Measurements from ENCODE around the gene PHF2. TPM values are rescaled to one million over a fixed set of nuclear protein-coding genes. Genes with fewer than 3 reads are reported as not detected.
"Not testable (repeated sequence)": the region's sequence is repeated elsewhere in the genome, so short reads cannot be mapped to it uniquely, and the experiment has no call there.

The PHF2 gene
- total RNA-seq, 1 donor from 2014 or later = 24.8 TPM

- no peaks in the 10 kb centered on the region for H3K4me1 Mint-ChIP-seq (ENCODE audit: low read depth)
- no peak overlapping the region for H3K4me3 Mint-ChIP-seq (ENCODE audit: low read depth)
- no peaks in the 10 kb centered on the region for H3K9me3 Mint-ChIP-seq
- H3K27me3 Mint-ChIP-seq (ENCODE audit: low read depth) = no peaks in the 10 kb centered on the region
- no peak for DNase-seq (ENCODE audit: low spot score)
- H3K27ac Mint-ChIP-seq = no peak overlapping the region
- H3K36me3 Mint-ChIP-seq (ENCODE audit: low read depth) = peaks cover 6% of the 10 kb centered on the region
- intact Hi-C loops (cut with micrococcal nuclease) = no loop called here
These were observed 82.9 kb downstream of the PHF2 start for GRCh38 chr9:93659044-93659836.

- DNase-seq (ENCODE audit: low spot score) = no peak
- intact Hi-C loops (cut with micrococcal nuclease) = no loop called here
- no peak overlapping the region for H3K27ac Mint-ChIP-seq
- H3K4me3 Mint-ChIP-seq (ENCODE audit: low read depth) = no peak overlapping the region
- H3K27me3 Mint-ChIP-seq (ENCODE audit: low read depth) = no peaks in the 10 kb centered on the region
- no peaks in the 10 kb centered on the region for H3K4me1 Mint-ChIP-seq (ENCODE audit: low read depth)
- H3K36me3 Mint-ChIP-seq (ENCODE audit: low read depth) = peaks cover 6% of the 10 kb centered on the region
- no peaks in the 10 kb centered on the region for H3K9me3 Mint-ChIP-seq
These were observed 83.4 kb downstream of the PHF2 start for GRCh38 chr9:93659837-93660177.

DNA sequence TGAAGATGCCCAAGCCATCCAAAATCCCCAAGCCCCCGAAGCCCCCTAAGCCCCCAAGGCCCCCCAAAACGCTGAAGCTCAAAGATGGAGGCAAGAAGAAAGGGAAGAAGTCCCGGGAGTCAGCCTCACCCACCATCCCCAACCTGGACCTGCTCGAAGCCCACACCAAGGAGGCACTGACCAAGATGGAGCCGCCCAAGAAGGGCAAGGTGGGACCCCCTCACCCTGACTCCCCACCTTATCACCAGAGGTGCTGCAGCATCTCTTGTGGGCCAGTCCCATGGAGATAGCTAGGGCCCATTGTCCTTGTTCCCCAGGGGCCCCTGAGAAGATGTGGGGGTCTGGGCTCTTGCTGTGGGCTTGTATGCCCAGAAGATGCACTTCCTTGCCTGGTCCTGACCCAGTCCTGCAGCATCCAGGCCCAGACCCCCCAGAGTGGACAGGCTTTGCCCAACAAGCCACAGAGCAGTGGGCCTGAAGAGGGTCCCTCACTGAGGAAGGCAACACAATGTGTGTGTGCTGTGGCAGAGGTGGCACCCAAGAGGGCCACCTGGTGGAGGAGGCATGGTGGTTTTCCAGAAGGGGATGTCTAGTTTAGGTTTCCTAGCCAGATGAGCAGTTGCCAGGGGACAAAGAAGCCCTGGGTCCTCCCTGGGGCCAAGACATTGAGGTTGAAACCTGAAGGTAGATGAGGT lies 84.1 kb downstream of the PHF2 start:
- Mint-ChIP-seq H3K4me1 (ENCODE audit: low read depth) (no peaks in the 10 kb centered on the region), H3K27ac (no peak overlapping the region), H3K27me3 (ENCODE audit: low read depth) (no peaks in the 10 kb centered on the region), H3K36me3 (ENCODE audit: low read depth) (peaks cover 6% of the 10 kb centered on the region), H3K9me3 (no peaks in the 10 kb centered on the region), H3K4me3 (ENCODE audit: low read depth) (no peak overlapping the region)
- intact Hi-C loops (cut with micrococcal nuclease) = no loop called here
- DNase-seq (ENCODE audit: low spot score) = no peak

DNA sequence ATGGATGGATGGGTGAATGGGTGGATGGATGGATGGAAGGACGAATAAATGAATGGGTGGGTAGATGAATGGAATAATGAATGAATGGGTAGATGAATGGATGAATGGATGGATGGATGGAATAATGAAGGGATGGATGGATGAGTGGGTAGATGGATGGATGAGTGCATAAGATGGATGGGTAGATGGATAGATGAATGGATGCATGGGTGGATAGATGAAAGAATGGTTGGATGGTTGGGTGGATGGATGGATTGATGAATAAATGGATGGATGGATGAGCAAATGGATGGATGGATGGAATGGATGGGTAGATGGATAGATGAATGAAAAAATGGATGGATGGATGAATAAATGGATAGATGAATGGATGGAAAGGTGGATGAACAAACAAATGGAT lies 85.2 kb downstream of the PHF2 start:
- H3K4me3 Mint-ChIP-seq (ENCODE audit: low read depth) = no peak overlapping the region
- no peaks in the 10 kb centered on the region for H3K4me1 Mint-ChIP-seq (ENCODE audit: low read depth)
- no peaks in the 10 kb centered on the region for H3K27me3 Mint-ChIP-seq (ENCODE audit: low read depth)
- H3K9me3 Mint-ChIP-seq = no peaks in the 10 kb centered on the region
- intact Hi-C loops (cut with micrococcal nuclease) = no loop called here
- DNase-seq (ENCODE audit: low spot score) = no peak
- H3K36me3 Mint-ChIP-seq (ENCODE audit: low read depth) = peaks cover 6% of the 10 kb centered on the region
- H3K27ac Mint-ChIP-seq = no peak overlapping the region

DNA sequence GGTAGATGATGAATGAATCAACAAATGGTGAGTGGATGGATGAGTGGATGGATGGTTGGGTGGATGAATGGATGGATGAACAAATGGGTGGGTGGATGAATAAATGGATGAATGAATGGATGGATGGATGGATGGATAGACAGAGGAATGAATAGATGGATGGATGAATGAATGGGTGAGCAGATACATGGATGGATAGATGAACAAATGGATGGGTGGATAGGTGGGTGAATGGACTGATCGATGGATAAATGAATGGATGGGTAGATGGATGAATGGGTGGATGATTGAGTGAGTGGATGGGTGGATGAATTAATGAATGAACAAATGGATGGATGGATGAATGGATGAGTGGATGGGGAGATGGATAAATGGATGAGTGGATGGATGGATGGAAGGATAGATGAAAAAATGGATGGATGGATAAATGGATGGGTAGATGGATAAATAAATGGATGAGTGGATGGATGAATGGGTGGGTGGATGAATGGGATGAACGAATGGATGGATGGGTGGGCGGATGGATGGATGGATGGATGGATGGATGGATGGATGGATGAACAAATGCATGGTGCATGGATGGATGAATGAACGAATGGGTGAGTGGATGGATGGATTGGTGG lies 85.7 kb downstream of the PHF2 start:
- no peaks in the 10 kb centered on the region for H3K4me1 Mint-ChIP-seq (ENCODE audit: low read depth)
- intact Hi-C loops (cut with micrococcal nuclease) = no loop called here
- H3K4me3 Mint-ChIP-seq (ENCODE audit: low read depth) = no peak overlapping the region
- no peak overlapping the region for H3K27ac Mint-ChIP-seq
- H3K27me3 Mint-ChIP-seq (ENCODE audit: low read depth) = no peaks in the 10 kb centered on the region
- H3K36me3 Mint-ChIP-seq (ENCODE audit: low read depth) = peaks cover 6% of the 10 kb centered on the region
- DNase-seq (ENCODE audit: low spot score) = no peak
- H3K9me3 Mint-ChIP-seq = no peaks in the 10 kb centered on the region

GRCh38 chr9:93662952-93663572 lies 86.7 kb downstream of the PHF2 start:
- DNase-seq (ENCODE audit: low spot score) = no peak
- no peak overlapping the region for H3K27ac Mint-ChIP-seq
- intact Hi-C loops (cut with micrococcal nuclease) = no loop called here
- peaks cover 6% of the 10 kb centered on the region for H3K36me3 Mint-ChIP-seq (ENCODE audit: low read depth)
- H3K4me1 Mint-ChIP-seq (ENCODE audit: low read depth) = no peaks in the 10 kb centered on the region
- H3K27me3 Mint-ChIP-seq (ENCODE audit: low read depth) = no peaks in the 10 kb centered on the region
- no peak overlapping the region for H3K4me3 Mint-ChIP-seq (ENCODE audit: low read depth)
- no peaks in the 10 kb centered on the region for H3K9me3 Mint-ChIP-seq

GRCh38 chr9:93663877-93664548 lies 87.6 kb downstream of the PHF2 start:
- no peaks in the 10 kb centered on the region for H3K9me3 Mint-ChIP-seq
- H3K4me3 Mint-ChIP-seq (ENCODE audit: low read depth) = no peak overlapping the region
- no peaks in the 10 kb centered on the region for H3K4me1 Mint-ChIP-seq (ENCODE audit: low read depth)
- no peak overlapping the region for H3K27ac Mint-ChIP-seq
- intact Hi-C loops (cut with micrococcal nuclease) = no loop called here
- H3K36me3 Mint-ChIP-seq (ENCODE audit: low read depth) = peaks cover 6% of the 10 kb centered on the region
- H3K27me3 Mint-ChIP-seq (ENCODE audit: low read depth) = no peaks in the 10 kb centered on the region
- DNase-seq (ENCODE audit: low spot score) = no peak

DNA sequence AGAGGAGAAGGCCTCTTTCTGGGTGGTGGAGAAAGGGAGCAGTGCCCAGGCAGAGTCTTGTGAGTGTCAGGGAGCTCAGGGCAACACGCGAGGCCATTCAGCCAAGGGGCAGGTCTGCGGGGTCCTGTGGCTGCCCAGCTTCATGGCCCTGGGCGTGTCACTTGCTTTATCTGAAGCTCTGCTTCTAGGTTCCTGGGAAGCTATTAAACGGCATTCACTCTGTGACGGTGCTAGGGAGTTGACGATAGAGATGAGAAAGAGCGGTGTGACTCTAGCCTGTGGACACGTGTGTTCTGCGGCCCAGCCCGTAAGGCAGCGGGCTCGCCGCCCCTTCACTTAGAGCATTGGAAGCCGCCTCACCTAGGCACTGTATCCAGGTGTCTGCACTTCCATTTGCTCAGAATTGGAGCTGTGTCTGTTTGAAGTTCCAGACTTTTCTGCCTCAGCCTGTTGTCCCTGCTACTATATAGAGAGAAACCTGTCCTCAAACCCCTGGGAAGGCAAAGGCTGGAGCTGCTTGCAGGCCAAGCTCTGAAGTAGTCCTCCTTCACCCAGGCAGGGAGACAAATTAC lies 88.3 kb downstream of the PHF2 start:
- intact Hi-C loops (cut with micrococcal nuclease) = no loop called here
- no peak overlapping the region for H3K4me3 Mint-ChIP-seq (ENCODE audit: low read depth)
- no peaks in the 10 kb centered on the region for H3K9me3 Mint-ChIP-seq
- peaks cover 6% of the 10 kb centered on the region for H3K36me3 Mint-ChIP-seq (ENCODE audit: low read depth)
- H3K4me1 Mint-ChIP-seq (ENCODE audit: low read depth) = no peaks in the 10 kb centered on the region
- H3K27ac Mint-ChIP-seq = no peak overlapping the region
- H3K27me3 Mint-ChIP-seq (ENCODE audit: low read depth) = no peaks in the 10 kb centered on the region
- no peak for DNase-seq (ENCODE audit: low spot score)

GRCh38 chr9:93665128-93665636 lies 88.8 kb downstream of the PHF2 start:
- Mint-ChIP-seq H3K4me1 (ENCODE audit: low read depth) (no peaks in the 10 kb centered on the region), H3K4me3 (ENCODE audit: low read depth) (no peak overlapping the region), H3K36me3 (ENCODE audit: low read depth) (peaks cover under 1% of the 10 kb centered on the region), H3K27me3 (ENCODE audit: low read depth) (no peaks in the 10 kb centered on the region), H3K27ac (no peak overlapping the region), H3K9me3 (no peaks in the 10 kb centered on the region)
- intact Hi-C loops (cut with micrococcal nuclease) = no loop called here
- no peak for DNase-seq (ENCODE audit: low spot score)

DNA sequence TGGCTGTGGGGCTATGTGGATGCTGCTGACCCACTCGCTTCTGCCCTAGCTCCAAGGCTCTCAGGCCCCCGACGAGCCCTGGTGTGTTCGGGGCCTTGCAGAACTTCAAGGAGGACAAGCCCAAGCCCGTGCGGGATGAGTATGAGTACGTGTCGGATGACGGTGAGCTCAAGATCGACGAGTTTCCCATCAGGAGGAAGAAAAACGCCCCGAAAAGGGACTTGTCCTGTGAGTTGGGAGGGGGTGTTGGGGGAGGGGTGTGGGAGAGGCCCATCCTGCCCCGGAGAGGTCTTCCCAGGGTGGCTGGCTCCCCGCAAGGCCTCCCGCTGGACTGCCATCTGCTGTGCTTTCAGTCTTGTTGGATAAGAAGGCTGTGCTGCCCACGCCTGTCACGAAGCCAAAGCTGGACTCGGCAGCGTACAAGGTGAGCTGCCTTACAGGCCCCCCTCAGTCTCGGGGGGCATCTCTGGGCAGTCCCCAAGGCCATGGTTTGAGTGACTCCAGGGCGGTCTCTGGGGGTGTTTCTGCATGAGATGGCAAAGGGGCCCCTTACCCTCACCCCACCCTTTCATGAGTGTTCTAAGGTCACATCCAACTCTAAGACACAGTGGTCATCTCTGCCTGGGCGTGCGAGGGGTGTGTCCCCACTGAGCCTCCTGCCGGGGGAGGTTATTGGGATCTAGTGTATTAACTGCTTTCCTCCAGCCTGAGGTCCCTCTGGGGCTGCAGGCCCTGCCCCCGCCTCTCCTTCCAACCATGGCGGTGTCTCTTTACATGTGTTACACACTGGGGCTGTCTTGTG lies 89.5 kb downstream of the PHF2 start:
- Mint-ChIP-seq H3K9me3 (peaks cover 2% of the 10 kb centered on the region), H3K27ac (no peak overlapping the region), H3K4me1 (ENCODE audit: low read depth) (no peaks in the 10 kb centered on the region), H3K27me3 (ENCODE audit: low read depth) (no peaks in the 10 kb centered on the region), H3K36me3 (ENCODE audit: low read depth) (no peaks in the 10 kb centered on the region), H3K4me3 (ENCODE audit: low read depth) (no peak overlapping the region)
- intact Hi-C loops (cut with micrococcal nuclease) = no loop called here
- DNase-seq (ENCODE audit: low spot score) = no peak

- H3K9me3 Mint-ChIP-seq; H3K4me1 Mint-ChIP-seq (ENCODE audit: low read depth); H3K27me3 Mint-ChIP-seq (ENCODE audit: low read depth); H3K4me3 Mint-ChIP-seq (ENCODE audit: low read depth); intact Hi-C loops (cut with micrococcal nuclease); H3K36me3 Mint-ChIP-seq (ENCODE audit: low read depth); H3K27ac Mint-ChIP-seq; DNase-seq (ENCODE audit: low spot score): not testable (repeated sequence)
These were observed 90.0 kb downstream of the PHF2 start for GRCh38 chr9:93666439-93666784.

GRCh38 chr9:93667006-93667405 lies 90.6 kb downstream of the PHF2 start:
- H3K9me3 Mint-ChIP-seq = peaks cover 7% of the 10 kb centered on the region
- no peaks in the 10 kb centered on the region for H3K4me1 Mint-ChIP-seq (ENCODE audit: low read depth)
- H3K27me3 Mint-ChIP-seq (ENCODE audit: low read depth) = no peaks in the 10 kb centered on the region
- H3K36me3 Mint-ChIP-seq (ENCODE audit: low read depth) = no peaks in the 10 kb centered on the region
- intact Hi-C loops (cut with micrococcal nuclease) = no loop called here
- H3K4me3 Mint-ChIP-seq (ENCODE audit: low read depth) = no peak overlapping the region
- H3K27ac Mint-ChIP-seq = no peak overlapping the region
- no peak for DNase-seq (ENCODE audit: low spot score)
